WTC11 (cell line): ENCODE measurements around the gene TOR1AIP2. TPM values are rescaled to one million over a fixed set of nuclear protein-coding genes. Genes with fewer than 3 reads are reported as not detected.

Source experiments
- ATAC-seq: fragments of 200-7000 bp; cut with Tn5 transposase; 2 replicates; pipeline ENCODE4 v1.10.0; 2021; ENCODE audit warnings: mild to moderate bottlenecking, moderate library complexity
- CTCF ChIA-PET: fragments of 300-600 bp; sonication (Branson Sonifier 250); formaldehyde crosslinking; loops from one replicate; lab custom pipeline; 2021; ENCODE audit warnings: antibody characterized with exemption; lab: Charles Lee
- POLR2A ChIA-PET: fragments of 350-600 bp; sonication (Branson Sonifier 250); formaldehyde crosslinking; loops from one replicate; lab custom pipeline; 2021; ENCODE audit warnings: antibody characterized with exemption; lab: Charles Lee
- DNase-seq: peaks from one replicate; pipeline ENCODE4 v3.0.0; 2021; ENCODE audit warnings: low spot score
- H3K27ac Mint-ChIP-seq: 2 replicates; pipeline ENCODE4 v1.8.0; 2021; ENCODE audit warnings: mixed read lengths
- H3K27me3 Mint-ChIP-seq: 2 replicates; pipeline ENCODE4 v1.8.0; 2021; ENCODE audit warnings: low read depth, mild to moderate bottlenecking, moderate library complexity, mixed read lengths
- H3K36me3 Mint-ChIP-seq: 2 replicates; pipeline ENCODE4 v1.8.0; 2021; ENCODE audit warnings: mixed read lengths
- H3K4me1 Mint-ChIP-seq: 2 replicates; pipeline ENCODE4 v1.8.0; 2022; ENCODE audit warnings: mixed read lengths
- H3K4me3 Mint-ChIP-seq: 2 replicates; pipeline ENCODE4 v1.8.0; 2021; ENCODE audit warnings: mild to moderate bottlenecking, moderate library complexity, mixed read lengths
- H3K9me3 Mint-ChIP-seq: 2 replicates; pipeline ENCODE4 v1.8.0; 2021; ENCODE audit warnings: mixed read lengths
- ARID4B ChIP-seq: sonication (generic); formaldehyde crosslinking; IDR thresholded peaks from 2 replicates; pipeline ENCODE4 v1.8.0; 2023; ENCODE audit warnings: missing genetic modification reagents, mild to moderate bottlenecking, borderline replicate concordance
- ATF3 ChIP-seq: sonication (generic); formaldehyde crosslinking; conservative IDR thresholded peaks from 2 replicates; pipeline ENCODE4 v1.8.1; 2022; ENCODE audit warnings: mild to moderate bottlenecking, missing genetic modification reagents
- CBFB ChIP-seq: sonication (generic); formaldehyde crosslinking; IDR thresholded peaks from 2 replicates; pipeline ENCODE4 v1.8.1; 2022; ENCODE audit warnings: mild to moderate bottlenecking, low read depth, missing genetic modification reagents
- CREM ChIP-seq: sonication (generic); formaldehyde crosslinking; IDR thresholded peaks from 2 replicates; pipeline ENCODE4 v1.8.1; 2022; ENCODE audit warnings: mild to moderate bottlenecking, missing genetic modification reagents, moderate library complexity
- ESRRA ChIP-seq: sonication (generic); formaldehyde crosslinking; IDR thresholded peaks from 2 replicates; pipeline ENCODE4 v1.8.1; 2022; ENCODE audit warnings: mild to moderate bottlenecking, missing genetic modification reagents, borderline replicate concordance
- FOXJ3 ChIP-seq: sonication (generic); formaldehyde crosslinking; IDR thresholded peaks from 2 replicates; pipeline ENCODE4 v1.9.0; 2021; ENCODE audit warnings: missing genetic modification reagents, mild to moderate bottlenecking, borderline replicate concordance
- FOXK1 ChIP-seq: sonication (generic); formaldehyde crosslinking; IDR thresholded peaks from 2 replicates; pipeline ENCODE4 v1.8.0; 2022; ENCODE audit warnings: mild to moderate bottlenecking, moderate library complexity, missing genetic modification reagents
- FOXP4 ChIP-seq: sonication (generic); formaldehyde crosslinking; IDR thresholded peaks from 2 replicates; pipeline ENCODE4 v1.8.0; 2022; ENCODE audit warnings: mild to moderate bottlenecking, missing genetic modification reagents
- GABPB1 ChIP-seq: sonication (generic); formaldehyde crosslinking; IDR thresholded peaks from 2 replicates; pipeline ENCODE4 v1.8.1; 2023; ENCODE audit warnings: mild to moderate bottlenecking, missing genetic modification reagents
- GTF2I ChIP-seq: fragments of 250-450 bp; sonication (Bioruptor Pico); conservative IDR thresholded peaks from 2 replicates; pipeline ENCODE4 v1.4.0; 2021; ENCODE audit warnings: mild to moderate bottlenecking
- HMGXB4 ChIP-seq: sonication (generic); formaldehyde crosslinking; IDR thresholded peaks from 2 replicates; pipeline ENCODE4 v1.8.1; 2023; ENCODE audit warnings: mild to moderate bottlenecking, moderate library complexity, missing genetic modification reagents
- IRF1 ChIP-seq: sonication (generic); formaldehyde crosslinking; IDR thresholded peaks from 2 replicates; pipeline ENCODE4 v1.8.0; 2023; ENCODE audit warnings: missing genetic modification reagents
- JUN ChIP-seq: sonication (generic); formaldehyde crosslinking; IDR thresholded peaks from 2 replicates; pipeline ENCODE4 v1.8.0; 2023; ENCODE audit warnings: mild to moderate bottlenecking, missing genetic modification reagents
- MAX ChIP-seq: sonication (generic); formaldehyde crosslinking; IDR thresholded peaks from 2 replicates; pipeline ENCODE4 v1.8.0; 2022; ENCODE audit warnings: mild to moderate bottlenecking, missing genetic modification reagents
- OVOL2 ChIP-seq: fragments of 250-450 bp; sonication (Bioruptor Pico); IDR thresholded peaks from 2 replicates; pipeline ENCODE4 v1.9.0; 2021; ENCODE audit warnings: mild to moderate bottlenecking, borderline replicate concordance
- TCF7 ChIP-seq: sonication (generic); formaldehyde crosslinking; IDR thresholded peaks from 2 replicates; pipeline ENCODE4 v1.8.0; 2022; ENCODE audit warnings: mild to moderate bottlenecking, low read depth, missing genetic modification reagents, moderate library complexity
- TEAD4 ChIP-seq: sonication (generic); formaldehyde crosslinking; IDR thresholded peaks from 2 replicates; pipeline ENCODE4 v1.8.0; 2022; ENCODE audit warnings: mild to moderate bottlenecking, missing genetic modification reagents
- ZBTB43 ChIP-seq: sonication (generic); formaldehyde crosslinking; IDR thresholded peaks from 2 replicates; pipeline ENCODE4 v1.8.1; 2023; ENCODE audit warnings: mild to moderate bottlenecking, missing genetic modification reagents
- ZMAT4 ChIP-seq: fragments of 250-450 bp; sonication (Bioruptor Pico); IDR thresholded peaks from 2 replicates; pipeline ENCODE4 v1.9.0; 2021; ENCODE audit warnings: mild to moderate bottlenecking
- ZNF317 ChIP-seq: sonication (generic); formaldehyde crosslinking; IDR thresholded peaks from 2 replicates; pipeline ENCODE4 v1.8.1; 2023; ENCODE audit warnings: low read depth, mild to moderate bottlenecking, moderate library complexity, missing genetic modification reagents, borderline replicate concordance
- total RNA-seq: library from RNA; stranded (reverse); gene quantifications from 3 replicates; pipeline ENCODE4 v1.2.3, GENCODE V29; 2021

Gene TOR1AIP2
- total RNA-seq, 1 experiment from 2014 or later = 57.2 TPM

- no peak for TF ChIP-seq GABPB1 (CRISPR knock-in tag)
- no peak for TF ChIP-seq MAX
These were observed 34.2 kb upstream of the TOR1AIP2 start (continued) for GRCh38 chr1:179911812-179912211.

GRCh38 chr1:179910934-179911333 lies 33.3 kb upstream of the TOR1AIP2 start:
- no peaks in the 10 kb centered on the region for H3K4me1 Mint-ChIP-seq
- no peak for TF ChIP-seq GTF2I (CRISPR knock-in tag)
- TF ChIP-seq ESRRA (CRISPR knock-in tag) = no peak
- TF ChIP-seq ARID4B (CRISPR knock-in tag) = no peak
- TF ChIP-seq OVOL2 = no peak
- no peak for TF ChIP-seq ZNF317 (CRISPR knock-in tag)
- no peak for TF ChIP-seq CBFB (CRISPR knock-in tag)
- TF ChIP-seq CREM = no peak
- no peak for TF ChIP-seq FOXP4 (CRISPR knock-in tag)
- no peak for TF ChIP-seq JUN
- TF ChIP-seq HMGXB4 = no peak
- TF ChIP-seq ATF3 (CRISPR knock-in tag) = no peak
- TF ChIP-seq TCF7 (CRISPR knock-in tag) = no peak
- TF ChIP-seq TEAD4 (CRISPR knock-in tag) = no peak
- TF ChIP-seq ZBTB43 (CRISPR knock-in tag) = no peak
- TF ChIP-seq ZMAT4 = no peak
- TF ChIP-seq FOXJ3 (CRISPR knock-in tag) = no peak
- no peak for TF ChIP-seq IRF1 (CRISPR knock-in tag)
- no peak for TF ChIP-seq FOXK1 (CRISPR knock-in tag)
- TF ChIP-seq, all 79 proteins: peak for 0
- Mint-ChIP-seq H3K27ac (no peak overlapping the region), H3K9me3 (peaks cover 9% of the 10 kb centered on the region; the same call in 1 of the 2 replicates), H3K27me3 (no peaks in the 10 kb centered on the region), H3K36me3 (peaks cover 24% of the 10 kb centered on the region), H3K4me3 (no peak overlapping the region)
- ATAC-seq = no peak
- no peak for DNase-seq
- POLR2A ChIA-PET = no interaction called here
- CTCF ChIA-PET = no interaction called here
